Measurements from ENCODE around the gene CSRNP2. TPM values are rescaled to one million over a fixed set of nuclear protein-coding genes. Genes with fewer than 3 reads are reported as not detected.
"Not testable (repeated sequence)": the region's sequence is repeated elsewhere in the genome, so short reads cannot be mapped to it uniquely, and the experiment has no call there.

Gene CSRNP2
- polyA plus RNA-seq, 1 donor: 18.9 TPM

- WGBS (ENCODE audit: insufficient coverage, low lambda C conversion rate): no CpG with 5 or more reads among the region's 6 CpGs
- not testable (repeated sequence) for H3K9me3 ChIP-seq (ENCODE audit: control insufficient read depth, low read depth, low read length); H3K4me1 ChIP-seq (ENCODE audit: control insufficient read depth, insufficient read depth, low read length); H3K4me3 ChIP-seq (ENCODE audit: low read length); H3K27me3 ChIP-seq (ENCODE audit: control insufficient read depth, insufficient read depth, low read length); DNase-seq; H3K36me3 ChIP-seq (ENCODE audit: control insufficient read depth, insufficient read depth, low read length); H3K27ac ChIP-seq (ENCODE audit: low read length)
Measured at GRCh38 chr12:51078866-51079265, 4.5 kb downstream of the CSRNP2 start.

- H3K9me3 ChIP-seq (ENCODE audit: control insufficient read depth, low read depth, low read length); H3K36me3 ChIP-seq (ENCODE audit: control insufficient read depth, insufficient read depth, low read length); H3K27me3 ChIP-seq (ENCODE audit: control insufficient read depth, insufficient read depth, low read length); DNase-seq; H3K4me3 ChIP-seq (ENCODE audit: low read length); H3K4me1 ChIP-seq (ENCODE audit: control insufficient read depth, insufficient read depth, low read length); H3K27ac ChIP-seq (ENCODE audit: low read length): not testable (repeated sequence)
- 83% methylated on average over 1 of the region's 5 CpGs for WGBS (ENCODE audit: insufficient coverage, low lambda C conversion rate)
Measured at GRCh38 chr12:51078346-51078745, 5.0 kb downstream of the CSRNP2 start.

- DNase-seq: no peak
- Histone ChIP-seq H3K4me3 (ENCODE audit: low read length) (no peak overlapping the region), H3K4me1 (ENCODE audit: control insufficient read depth, insufficient read depth, low read length) (peaks cover 5% of the 10 kb centered on the region), H3K27ac (ENCODE audit: low read length) (no peak overlapping the region), H3K9me3 (ENCODE audit: control insufficient read depth, low read depth, low read length) (no peaks in the 10 kb centered on the region), H3K36me3 (ENCODE audit: control insufficient read depth, insufficient read depth, low read length) (peaks cover 14% of the 10 kb centered on the region), H3K27me3 (ENCODE audit: control insufficient read depth, insufficient read depth, low read length) (no peaks in the 10 kb centered on the region)
- no CpG with 5 or more reads among the region's 5 CpGs for WGBS (ENCODE audit: insufficient coverage, low lambda C conversion rate)
Measured at GRCh38 chr12:51077930-51078329, 5.5 kb downstream of the CSRNP2 start.

- no peak for DNase-seq
- Histone ChIP-seq H3K36me3 (ENCODE audit: control insufficient read depth, insufficient read depth, low read length) (peaks cover 24% of the 10 kb centered on the region), H3K9me3 (ENCODE audit: control insufficient read depth, low read depth, low read length) (no peaks in the 10 kb centered on the region), H3K4me3 (ENCODE audit: low read length) (no peak overlapping the region), H3K27ac (ENCODE audit: low read length) (no peak overlapping the region), H3K27me3 (ENCODE audit: control insufficient read depth, insufficient read depth, low read length) (no peaks in the 10 kb centered on the region), H3K4me1 (ENCODE audit: control insufficient read depth, insufficient read depth, low read length) (no peaks in the 10 kb centered on the region)
- 83% methylated on average over 2 of the region's 10 CpGs for WGBS (ENCODE audit: insufficient coverage, low lambda C conversion rate)
Measured at GRCh38 chr12:51076236-51076930, 7.0 kb downstream of the CSRNP2 start.

- Histone ChIP-seq H3K4me1 (ENCODE audit: control insufficient read depth, insufficient read depth, low read length) (no peaks in the 10 kb centered on the region), H3K9me3 (ENCODE audit: control insufficient read depth, low read depth, low read length) (no peaks in the 10 kb centered on the region), H3K36me3 (ENCODE audit: control insufficient read depth, insufficient read depth, low read length) (peaks cover 24% of the 10 kb centered on the region), H3K4me3 (ENCODE audit: low read length) (no peak overlapping the region), H3K27ac (ENCODE audit: low read length) (no peak overlapping the region), H3K27me3 (ENCODE audit: control insufficient read depth, insufficient read depth, low read length) (no peaks in the 10 kb centered on the region)
- no CpG with 5 or more reads among the region's 5 CpGs for WGBS (ENCODE audit: insufficient coverage, low lambda C conversion rate)
- DNase-seq: no peak
Measured at GRCh38 chr12:51075390-51075789, 8.0 kb downstream of the CSRNP2 start.

GRCh38 chr12:51071663-51072062 lies 11.7 kb downstream of the CSRNP2 start:
- Histone ChIP-seq H3K27me3 (ENCODE audit: control insufficient read depth, insufficient read depth, low read length) (no peaks in the 10 kb centered on the region), H3K4me1 (ENCODE audit: control insufficient read depth, insufficient read depth, low read length) (no peaks in the 10 kb centered on the region), H3K27ac (ENCODE audit: low read length) (no peak overlapping the region), H3K9me3 (ENCODE audit: control insufficient read depth, low read depth, low read length) (no peaks in the 10 kb centered on the region), H3K36me3 (ENCODE audit: control insufficient read depth, insufficient read depth, low read length) (peaks cover 43% of the 10 kb centered on the region), H3K4me3 (ENCODE audit: low read length) (no peak overlapping the region)
- no CpG with 5 or more reads among the region's 2 CpGs for WGBS (ENCODE audit: insufficient coverage, low lambda C conversion rate)
- DNase-seq: no peak

- peak overlapping the region; percentile 20 for H3K27ac ChIP-seq (ENCODE audit: low read length)
Measured at GRCh38 chr12:51070004-51070403, 13.4 kb downstream of the CSRNP2 start.

GRCh38 chr12:51067771-51068170 lies 15.6 kb downstream of the CSRNP2 start:
- Histone ChIP-seq H3K27me3 (ENCODE audit: control insufficient read depth, insufficient read depth, low read length) (no peaks in the 10 kb centered on the region), H3K4me3 (ENCODE audit: low read length) (no peak overlapping the region), H3K9me3 (ENCODE audit: control insufficient read depth, low read depth, low read length) (no peaks in the 10 kb centered on the region), H3K36me3 (ENCODE audit: control insufficient read depth, insufficient read depth, low read length) (peaks cover 58% of the 10 kb centered on the region), H3K4me1 (ENCODE audit: control insufficient read depth, insufficient read depth, low read length) (no peaks in the 10 kb centered on the region), H3K27ac (ENCODE audit: low read length) (no peak overlapping the region)
- no CpG with 5 or more reads among the region's 7 CpGs for WGBS (ENCODE audit: insufficient coverage, low lambda C conversion rate)
- DNase-seq: no peak

More at GRCh38 chr12:51070004-51070403, 13.4 kb downstream of the CSRNP2 start:
- H3K4me1 ChIP-seq (ENCODE audit: control insufficient read depth, insufficient read depth, low read length): no peaks in the 10 kb centered on the region
- peak; percentile 63 to 73 for DNase-seq
- H3K27me3 ChIP-seq (ENCODE audit: control insufficient read depth, insufficient read depth, low read length): no peaks in the 10 kb centered on the region
- WGBS (ENCODE audit: insufficient coverage, low lambda C conversion rate): 86% methylated on average over 1 of the region's 3 CpGs
- peaks cover 52% of the 10 kb centered on the region for H3K36me3 ChIP-seq (ENCODE audit: control insufficient read depth, insufficient read depth, low read length)
- no peak overlapping the region for H3K4me3 ChIP-seq (ENCODE audit: low read length)
- no peaks in the 10 kb centered on the region for H3K9me3 ChIP-seq (ENCODE audit: control insufficient read depth, low read depth, low read length)

- no peak for DNase-seq
- H3K9me3 ChIP-seq (ENCODE audit: control insufficient read depth, low read depth, low read length): no peaks in the 10 kb centered on the region
- no peak overlapping the region for H3K27ac ChIP-seq (ENCODE audit: low read length)
- H3K36me3 ChIP-seq (ENCODE audit: control insufficient read depth, insufficient read depth, low read length): peaks cover 60% of the 10 kb centered on the region
- WGBS (ENCODE audit: insufficient coverage, low lambda C conversion rate): no CpG with 5 or more reads among the region's 4 CpGs
- no peak overlapping the region for H3K4me3 ChIP-seq (ENCODE audit: low read length)
- H3K27me3 ChIP-seq (ENCODE audit: control insufficient read depth, insufficient read depth, low read length): no peaks in the 10 kb centered on the region
- H3K4me1 ChIP-seq (ENCODE audit: control insufficient read depth, insufficient read depth, low read length): no peaks in the 10 kb centered on the region
Measured at GRCh38 chr12:51067229-51067628, 16.2 kb downstream of the CSRNP2 start.

- H3K27ac ChIP-seq (ENCODE audit: low read length): no peak overlapping the region
- no CpG with 5 or more reads among the region's 5 CpGs for WGBS (ENCODE audit: insufficient coverage, low lambda C conversion rate)
- no peaks in the 10 kb centered on the region for H3K4me1 ChIP-seq (ENCODE audit: control insufficient read depth, insufficient read depth, low read length)
- no peak overlapping the region for H3K4me3 ChIP-seq (ENCODE audit: low read length)
- no peaks in the 10 kb centered on the region for H3K9me3 ChIP-seq (ENCODE audit: control insufficient read depth, low read depth, low read length)
- DNase-seq: peak in 1 of 2 donors; percentile 46
- peaks cover 56% of the 10 kb centered on the region for H3K36me3 ChIP-seq (ENCODE audit: control insufficient read depth, insufficient read depth, low read length)
- no peaks in the 10 kb centered on the region for H3K27me3 ChIP-seq (ENCODE audit: control insufficient read depth, insufficient read depth, low read length)
Measured at GRCh38 chr12:51065530-51065929, 17.9 kb downstream of the CSRNP2 start.
